GM12892 (cell line): ENCODE measurements around the gene NID1.

Source experiments
- POLR2A ChIP-seq: IDR thresholded peaks from 2 replicates; pipeline ENCODE4 v1.6.1; 2011; ENCODE audit warnings: low read depth, low read length, control low read depth
- POLR2AphosphoS5 ChIP-seq: IDR thresholded peaks from 2 replicates; pipeline ENCODE4 v1.6.1; 2011; ENCODE audit warnings: low read depth, low read length, control low read depth

DNA sequence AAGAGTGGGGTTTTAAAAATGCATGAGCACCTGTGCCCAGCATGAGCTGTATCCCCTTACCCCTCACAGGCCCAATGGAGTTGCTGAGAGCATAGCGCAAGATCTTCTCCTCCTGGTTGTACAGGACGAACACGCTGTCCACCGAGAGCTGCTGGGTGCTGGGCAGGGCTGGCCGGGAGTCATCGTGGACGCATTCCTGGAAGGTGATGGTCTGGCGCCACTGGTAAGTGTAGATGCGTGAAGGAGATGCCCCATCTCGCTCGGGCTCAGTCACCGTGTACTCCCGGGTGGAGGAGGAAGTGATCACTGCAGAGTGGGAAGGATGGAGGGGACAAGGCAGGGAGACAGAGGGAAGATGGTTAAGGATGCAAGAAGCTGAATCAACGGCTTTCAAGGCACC, 39.1 kb downstream of the NID1 start:
- TF ChIP-seq POLR2A (no peak), POLR2AphosphoS5 (no peak)
